ENCODE results near the gene CARF. TPM values are rescaled to one million over a fixed set of nuclear protein-coding genes. Genes with fewer than 3 reads are reported as not detected.
A peak's percentile ranks its signal among the peaks of the same experiment; 100 is the strongest.

The CARF gene
- total and polyA plus RNA-seq, 2 of the 13 experiments (the other 11 are each of a cell fraction or from before 2014, with no cell fraction given), result 3.0 to 5.4 TPM

GRCh38 chr2:203014456-203015199, 102.6 kb downstream of the CARF start, which contains the start of gene NBEAL1 (continued):
- TF ChIP-seq, protein P1, sequence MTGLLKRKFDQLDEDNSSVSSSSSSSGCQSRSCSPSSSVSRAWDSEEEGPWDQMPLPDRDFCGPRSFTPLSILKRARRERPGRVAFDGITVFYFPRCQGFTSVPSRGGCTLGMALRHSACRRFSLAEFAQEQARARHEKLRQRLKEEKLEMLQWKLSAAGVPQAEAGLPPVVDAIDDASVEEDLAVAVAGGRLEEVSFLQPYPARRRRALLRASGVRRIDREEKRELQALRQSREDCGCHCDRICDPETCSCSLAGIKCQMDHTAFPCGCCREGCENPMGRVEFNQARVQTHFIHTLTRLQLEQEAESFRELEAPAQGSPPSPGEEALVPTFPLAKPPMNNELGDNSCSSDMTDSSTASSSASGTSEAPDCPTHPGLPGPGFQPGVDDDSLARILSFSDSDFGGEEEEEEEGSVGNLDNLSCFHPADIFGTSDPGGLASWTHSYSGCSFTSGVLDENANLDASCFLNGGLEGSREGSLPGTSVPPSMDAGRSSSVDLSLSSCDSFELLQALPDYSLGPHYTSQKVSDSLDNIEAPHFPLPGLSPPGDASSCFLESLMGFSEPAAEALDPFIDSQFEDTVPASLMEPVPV (CRISPR knock-in tag; IDR thresholded peaks at IDR 0.05), result no peak
- TF ChIP-seq CEBPG (CRISPR knock-in tag; IDR thresholded peaks at IDR 0.05), result peak; percentile 59
- TF ChIP-seq NR2F2 (IDR thresholded peaks at IDR 0.05; ENCODE audit: borderline replicate concordance, low read depth), result peak; percentile 52; the same call in 1 of the 2 replicates
- TF ChIP-seq ZNF7 (CRISPR knock-in tag; IDR thresholded peaks at IDR 0.05), result no peak
- TF ChIP-seq NR0B2 (CRISPR knock-in tag; IDR thresholded peaks at IDR 0.05), result no peak; the same call in 1 of the 2 replicates
- peak; percentile 80; the same call in 1 of the 2 replicates for TF ChIP-seq ZNF891 (CRISPR knock-in tag; IDR thresholded peaks at IDR 0.05)
- no peak for TF ChIP-seq ZFP82 (CRISPR knock-in tag; IDR thresholded peaks at IDR 0.05; ENCODE audit: borderline replicate concordance)
- TF ChIP-seq ZNF552 (CRISPR knock-in tag; IDR thresholded peaks at IDR 0.05; ENCODE audit: borderline replicate concordance), result no peak
- TF ChIP-seq ZBTB21 (CRISPR knock-in tag; IDR thresholded peaks at IDR 0.05), result peak; percentile 100
- no peak for TF ChIP-seq ZNF282 (IDR thresholded peaks at IDR 0.05; ENCODE audit: partially characterized antibody)
- peak; percentile 64; the same call in 1 of the 2 replicates for TF ChIP-seq ZBTB7A (CRISPR knock-in tag; IDR thresholded peaks at IDR 0.05)
- peak; percentile 67; the same call in 1 of the 2 replicates for TF ChIP-seq JUN (CRISPR knock-in tag; IDR thresholded peaks at IDR 0.05)
- peak; percentile 68; the same call in 1 of the 2 replicates for TF ChIP-seq ZNF616 (CRISPR knock-in tag; IDR thresholded peaks at IDR 0.05; ENCODE audit: low read depth)
- TF ChIP-seq ZSCAN21 (CRISPR knock-in tag; IDR thresholded peaks at IDR 0.05; ENCODE audit: borderline replicate concordance), result no peak; the same call in 1 of the 2 replicates
- no peak for TF ChIP-seq GLMP (CRISPR knock-in tag; IDR thresholded peaks at IDR 0.05; ENCODE audit: borderline replicate concordance)
- TF ChIP-seq, protein P2, sequence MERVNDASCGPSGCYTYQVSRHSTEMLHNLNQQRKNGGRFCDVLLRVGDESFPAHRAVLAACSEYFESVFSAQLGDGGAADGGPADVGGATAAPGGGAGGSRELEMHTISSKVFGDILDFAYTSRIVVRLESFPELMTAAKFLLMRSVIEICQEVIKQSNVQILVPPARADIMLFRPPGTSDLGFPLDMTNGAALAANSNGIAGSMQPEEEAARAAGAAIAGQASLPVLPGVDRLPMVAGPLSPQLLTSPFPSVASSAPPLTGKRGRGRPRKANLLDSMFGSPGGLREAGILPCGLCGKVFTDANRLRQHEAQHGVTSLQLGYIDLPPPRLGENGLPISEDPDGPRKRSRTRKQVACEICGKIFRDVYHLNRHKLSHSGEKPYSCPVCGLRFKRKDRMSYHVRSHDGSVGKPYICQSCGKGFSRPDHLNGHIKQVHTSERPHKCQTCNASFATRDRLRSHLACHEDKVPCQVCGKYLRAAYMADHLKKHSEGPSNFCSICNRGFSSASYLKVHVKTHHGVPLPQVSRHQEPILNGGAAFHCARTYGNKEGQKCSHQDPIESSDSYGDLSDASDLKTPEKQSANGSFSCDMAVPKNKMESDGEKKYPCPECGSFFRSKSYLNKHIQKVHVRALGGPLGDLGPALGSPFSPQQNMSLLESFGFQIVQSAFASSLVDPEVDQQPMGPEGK (CRISPR knock-in tag; IDR thresholded peaks at IDR 0.05), result peak; percentile 53; the same call in 1 of the 2 replicates
- peak; percentile 83 for TF ChIP-seq TOPORS (CRISPR knock-in tag; IDR thresholded peaks at IDR 0.05)
- no peak for TF ChIP-seq RBM22 (optimal IDR thresholded peaks at IDR 0.05; ENCODE audit: low read length)
- TF ChIP-seq CENPX (CRISPR knock-in tag; IDR thresholded peaks at IDR 0.05), result no peak
- peak; percentile 82 for TF ChIP-seq HNF1B (CRISPR knock-in tag; IDR thresholded peaks at IDR 0.05)
- TF ChIP-seq ZSCAN31 (CRISPR knock-in tag; IDR thresholded peaks at IDR 0.05; ENCODE audit: low read depth), result peak; percentile 94
- no peak for TF ChIP-seq ZNF101 (CRISPR knock-in tag; IDR thresholded peaks at IDR 0.05; ENCODE audit: borderline replicate concordance, low read depth)

Measured in HepG2 (cell line).